Right lobe of liver (tissue), 6 donors: ENCODE measurements around the gene TSPAN31. TPM values are rescaled to one million over a fixed set of nuclear protein-coding genes. Genes with fewer than 3 reads are reported as not detected.

ENCODE experiments used
- ATAC-seq, 4 donors: fragments of 200-7000 bp; cut with Tn5 transposase; one replicate each; pipeline ENCODE4 v1.9.1; 2020; ENCODE audit warnings: mild to moderate bottlenecking in 4 of 4, moderate library complexity in 4 of 4
- DNase-seq, 3 donors: peaks; one replicate each; pipeline ENCODE4 v3.0.0-alpha.2; 2020
- H3K27ac ChIP-seq, 3 donors: fragments of 200-600 bp; one replicate each; pipeline ENCODE4 v1.8.0; 2022
- H3K27me3 ChIP-seq, 2 donors: fragments of 200-600 bp; one replicate each; pipeline ENCODE4 v1.8.0; 2022
- H3K36me3 ChIP-seq, 4 donors: fragments of 200-600 bp; sonication (generic) in 1 of 4; one replicate each; pipeline versions ENCODE4 v1.5.1 to v1.8.0; 2017 to 2022; ENCODE audit warnings: control low read depth in 1 of 4
- H3K4me1 ChIP-seq, 4 donors: fragments of 200-600 bp; sonication (generic) in 1 of 4; one replicate each; pipeline versions ENCODE4 v1.5.1 to v1.8.0; 2017 to 2022; ENCODE audit warnings: control low read depth in 1 of 4
- H3K4me3 ChIP-seq, 3 donors: fragments of 200-600 bp; one replicate each; pipeline ENCODE4 v1.8.0; 2022
- H3K9me3 ChIP-seq, 4 donors: fragments of 200-600 bp; sonication (generic) in 1 of 4; one replicate each; pipeline versions ENCODE4 v1.5.1 to v1.8.0; 2017 to 2022; ENCODE audit warnings: control low read depth in 1 of 4
- POLR2A ChIP-seq: fragments of 450-650 bp; IDR thresholded peaks from one replicate; pipeline ENCODE4 v1.6.1; 2017; ENCODE audit warnings: antibody characterized with exemption, mild to moderate bottlenecking
- WGBS: methylation state at CpG from one replicate; pipeline ENCODE4 v1.1.6; 2018; ENCODE audit warnings: low coverage, low lambda C conversion rate; ENCODE audit not compliant: insufficient coverage; ENCODE audit errors: missing lambda C conversion rate; 5-methylcytosine and 5-hydroxymethylcytosine counted together
- intact Hi-C, 2 donors: fragments of 100-400 bp; cut with DNase I; formaldehyde crosslinking; loops; one replicate each; pipeline versions ENCODE4 v1.11.2 to v1.14.1; 2022
- total RNA-seq, 6 experiments: library from RNA; depleted of rRNA in 2 of 6; stranded (reverse); fragments of >200 nt in 2 of 6; fragmentation: NEBNext Ultra II Directional in 3 of 6; extraction: Animal tissue kit (Norgen Biotek cat#: 25700) in 3 of 6; gene quantifications; one replicate each; pipeline versions ENCODE4 v1.1.0 to v1.2.4, GENCODE V29; 2016 to 2023
- TF ChIP-seq, protein P1 (sequence below), 4 donors: fragments of 200-600 bp in 3 of 4; fragments of 450-650 bp in 1 of 4; IDR thresholded peaks; one replicate each; pipeline versions ENCODE4 v1.5.1 to v1.8.0; 2016 to 2022; ENCODE audit warnings: antibody characterized with exemption in 4 of 4, mild to moderate bottlenecking in 2 of 4
- donor health status: DM: no; HTN: yes; CAD: no.
- donor health status: DM: no; HTN: no; CAD: no.
- donor health status: DM: no; HTN: no; CAD: no.
- donor health status: DM: no; HTN: yes; CAD: no.
- donor health status: DM: no; HTN: yes; CAD: no.

TSPAN31 gene
- total RNA-seq, 6 experiments from 2014 or later, result 15.1 to 34.4 (median 20.6) TPM

DNA sequence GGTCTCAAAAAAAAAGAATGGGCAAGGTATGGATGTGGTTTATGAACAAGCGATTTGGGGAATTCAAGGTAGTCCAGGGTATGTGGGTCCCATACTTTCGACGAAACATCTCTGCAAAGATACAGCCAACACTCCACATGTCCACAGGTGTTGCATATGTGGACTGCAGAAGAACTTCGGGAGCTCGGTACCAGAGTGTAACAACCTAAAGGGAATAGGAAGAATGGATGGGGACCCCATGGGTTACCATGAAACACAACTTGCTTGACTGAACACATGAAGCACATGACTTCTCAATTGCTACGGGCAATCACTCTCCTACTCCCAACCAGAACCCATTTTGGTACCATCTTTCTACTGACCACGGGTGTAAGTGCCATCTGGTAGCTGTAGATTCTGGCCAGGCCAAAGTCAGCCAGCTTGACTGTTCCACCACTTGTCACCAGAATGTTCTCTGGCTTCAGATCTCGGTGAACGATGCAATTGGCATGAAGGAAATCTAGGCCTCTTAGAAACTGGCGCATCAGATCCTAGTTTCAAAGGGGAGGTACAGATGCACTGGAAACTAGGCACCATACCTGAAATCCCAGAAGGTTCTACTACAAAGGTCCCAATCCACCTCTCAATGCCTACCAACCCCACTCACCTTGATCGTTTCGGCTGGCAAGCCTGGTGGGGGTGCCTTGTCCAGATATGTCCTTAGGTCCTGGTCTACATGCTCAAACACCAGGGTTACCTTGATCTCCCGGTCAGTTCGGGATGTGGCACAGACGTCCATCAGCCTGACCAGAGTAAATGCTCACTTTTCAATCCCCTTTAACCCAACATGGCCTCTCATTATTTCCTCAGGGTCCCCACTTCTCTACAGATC lies 6.0 kb downstream of the TSPAN31 start:
- Histone ChIP-seq H3K36me3 (peaks cover 0 to 25% (median 13%) of the 10 kb centered on the region in 4 donors), H3K4me3 (peak overlapping the region; percentile 72 to 92 (median 90)), H3K4me1 (peaks cover 0 to 10% (median 3%) of the 10 kb centered on the region in 4 donors), H3K27ac (no peak overlapping the region), H3K9me3 (no peaks in the 10 kb centered on the region), H3K27me3 (no peaks in the 10 kb centered on the region)
- TF ChIP-seq, protein P1, sequence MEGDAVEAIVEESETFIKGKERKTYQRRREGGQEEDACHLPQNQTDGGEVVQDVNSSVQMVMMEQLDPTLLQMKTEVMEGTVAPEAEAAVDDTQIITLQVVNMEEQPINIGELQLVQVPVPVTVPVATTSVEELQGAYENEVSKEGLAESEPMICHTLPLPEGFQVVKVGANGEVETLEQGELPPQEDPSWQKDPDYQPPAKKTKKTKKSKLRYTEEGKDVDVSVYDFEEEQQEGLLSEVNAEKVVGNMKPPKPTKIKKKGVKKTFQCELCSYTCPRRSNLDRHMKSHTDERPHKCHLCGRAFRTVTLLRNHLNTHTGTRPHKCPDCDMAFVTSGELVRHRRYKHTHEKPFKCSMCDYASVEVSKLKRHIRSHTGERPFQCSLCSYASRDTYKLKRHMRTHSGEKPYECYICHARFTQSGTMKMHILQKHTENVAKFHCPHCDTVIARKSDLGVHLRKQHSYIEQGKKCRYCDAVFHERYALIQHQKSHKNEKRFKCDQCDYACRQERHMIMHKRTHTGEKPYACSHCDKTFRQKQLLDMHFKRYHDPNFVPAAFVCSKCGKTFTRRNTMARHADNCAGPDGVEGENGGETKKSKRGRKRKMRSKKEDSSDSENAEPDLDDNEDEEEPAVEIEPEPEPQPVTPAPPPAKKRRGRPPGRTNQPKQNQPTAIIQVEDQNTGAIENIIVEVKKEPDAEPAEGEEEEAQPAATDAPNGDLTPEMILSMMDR (IDR thresholded peaks at IDR 0.05), result no peak
- TF ChIP-seq POLR2A, result no peak
- 92% methylated on average over 8 of the region's 15 CpGs for WGBS
- no peak for ATAC-seq
- DNase-seq, result no peak
- intact Hi-C loops, result no loop called here

DNA sequence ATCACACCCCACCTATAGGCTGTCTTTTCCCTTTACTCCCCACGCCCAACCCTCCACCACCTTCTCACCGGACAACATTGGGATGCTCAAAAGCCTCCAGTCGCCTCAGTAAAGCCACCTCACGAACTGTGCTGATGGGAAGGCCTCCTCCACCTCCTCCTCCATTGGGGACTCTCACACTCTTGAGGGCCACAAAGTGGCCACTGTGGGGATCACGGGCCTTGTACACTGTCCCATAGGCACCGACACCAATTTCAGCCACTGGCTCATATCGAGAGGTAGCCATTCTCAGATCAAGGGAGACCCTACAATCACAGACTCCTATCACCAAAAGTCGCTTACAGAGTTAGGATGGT lies 6.6 kb downstream of the TSPAN31 start:
- no peaks in the 10 kb centered on the region for H3K27me3 ChIP-seq
- H3K4me3 ChIP-seq, result peak overlapping the region; percentile 72 to 92 (median 90)
- WGBS, result 21% methylated on average over 7 of the region's 8 CpGs
- no peak for TF ChIP-seq POLR2A
- TF ChIP-seq, protein P1 (IDR thresholded peaks at IDR 0.05), result no peak
- no peaks in the 10 kb centered on the region for H3K9me3 ChIP-seq
- H3K4me1 ChIP-seq, result peaks cover 0 to 11% (median 3%) of the 10 kb centered on the region in 4 donors
- ATAC-seq, result no peak
- peak overlapping the region; percentile 47 to 92 (median 71) for H3K27ac ChIP-seq
- intact Hi-C loops, result no loop called here
- H3K36me3 ChIP-seq, result peaks cover 0 to 25% (median 13%) of the 10 kb centered on the region in 4 donors
- DNase-seq, result no peak

DNA sequence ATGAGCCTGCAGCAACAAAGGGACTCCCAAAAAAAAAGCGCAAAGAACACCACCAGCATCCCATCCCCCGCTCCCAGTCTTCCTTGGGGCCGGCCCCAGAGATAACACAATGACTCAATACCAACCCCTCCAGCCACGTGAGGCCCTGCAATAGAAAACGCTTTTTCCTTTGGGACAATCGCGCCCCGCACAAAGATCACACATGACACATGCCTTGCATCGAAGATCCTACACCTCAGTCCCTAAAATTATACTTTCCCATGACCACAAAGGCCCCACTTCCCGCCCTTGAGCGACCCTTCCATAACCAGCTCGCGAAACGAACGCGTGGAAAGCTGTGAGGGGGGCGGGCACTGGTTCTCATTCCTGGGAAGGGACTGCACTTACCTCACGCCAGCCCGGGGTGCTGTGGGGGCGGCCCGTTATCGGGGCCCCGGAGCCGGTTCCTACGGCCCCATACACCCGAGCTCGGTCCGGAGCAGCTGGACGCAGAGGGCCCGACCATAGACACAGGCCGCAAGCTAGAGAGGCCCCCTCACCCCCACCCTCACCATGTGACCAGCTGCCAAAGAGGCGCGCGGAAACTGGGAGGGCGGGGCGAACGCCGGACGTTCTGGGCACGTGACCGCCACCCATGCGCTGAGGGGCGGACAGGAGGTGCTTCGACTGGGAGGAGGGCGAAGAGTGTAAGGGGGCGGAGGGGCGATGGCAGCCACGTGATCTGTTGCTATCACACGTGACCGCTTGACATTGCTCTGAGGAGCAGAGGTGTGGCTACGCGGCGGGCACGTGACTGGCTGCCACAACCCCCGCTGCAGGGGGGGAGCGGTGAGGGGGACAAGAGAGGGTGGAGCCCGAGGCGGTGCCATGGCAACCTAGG lies 7.2 kb downstream of the TSPAN31 start, which contains the start of gene CDK4:
Gene CDK4, minus strand, starts transcription at position 523 of the 880 bp plus-strand sequence. CDS start 593 bp downstream, outside the sequence.
- DNase-seq (peak; percentile 99 to 100 (median 99)), ATAC-seq (peak; percentile 86 to 91 (median 90))
- H3K4me1 ChIP-seq, result peaks cover 0 to 15% (median 3%) of the 10 kb centered on the region in 4 donors
- H3K27ac ChIP-seq, result peak within 1 kb of the TSS; percentile 47 to 92 (median 71)
- H3K4me3 ChIP-seq, result peak within 1 kb of the TSS; percentile 72 to 92 (median 90)
- intact Hi-C loops, result no loop called here
- H3K9me3 ChIP-seq, result no peaks in the 10 kb centered on the region
- TF ChIP-seq, protein P1 (IDR thresholded peaks at IDR 0.05), result no peak
- TF ChIP-seq POLR2A, result peak; percentile 89
- WGBS, result 0% methylated on average over 16 of the region's 58 CpGs
- H3K27me3 ChIP-seq, result no peaks in the 10 kb centered on the region
- H3K36me3 ChIP-seq, result peaks cover 0 to 22% (median 10%) of the 10 kb centered on the region in 4 donors

DNA sequence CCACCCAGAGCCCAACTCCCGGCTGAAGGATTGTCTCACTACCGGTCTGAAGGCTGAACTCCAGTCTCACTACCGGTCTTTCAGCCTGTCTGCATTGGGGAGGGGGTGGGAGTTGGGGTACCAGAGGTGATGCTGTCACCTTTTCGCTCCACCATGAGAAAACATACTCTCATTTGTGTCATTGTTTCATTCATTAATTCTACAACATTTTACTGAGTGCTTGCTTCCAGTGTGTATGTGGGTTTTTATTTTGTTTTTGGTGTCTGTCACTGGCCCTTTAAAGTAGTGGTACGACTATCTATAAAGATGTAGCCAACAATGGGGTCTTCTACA lies 7.8 kb downstream of the TSPAN31 start:
- H3K27ac ChIP-seq, result peak overlapping the region in 1 of 3 donors; percentile 32
- H3K4me1 ChIP-seq, result peaks cover 0 to 15% (median 3%) of the 10 kb centered on the region in 4 donors
- intact Hi-C loops, result no loop called here
- H3K9me3 ChIP-seq, result no peaks in the 10 kb centered on the region
- H3K27me3 ChIP-seq, result no peaks in the 10 kb centered on the region
- no peak for ATAC-seq
- no peak for TF ChIP-seq POLR2A
- 6% methylated on average over 4 of the region's 5 CpGs for WGBS
- H3K36me3 ChIP-seq, result peaks cover 0 to 16% (median 6%) of the 10 kb centered on the region in 4 donors
- H3K4me3 ChIP-seq, result peak overlapping the region; percentile 22 to 90 (median 72)
- no peak for DNase-seq
